HG03103 (cell line): ENCODE data around the gene FES.
"Not testable (repeated sequence)": the region's sequence is repeated elsewhere in the genome, so short reads cannot be mapped to it uniquely, and the experiment has no call there.

ENCODE experiments used
- ATAC-seq: cut with Tn5 transposase; IDR thresholded peaks from one replicate; pipeline ENCODE4 v1.9.1; 2021; ENCODE audit warnings: low read depth; ENCODE audit not compliant: unreplicated experiment

Gene FES

DNA sequence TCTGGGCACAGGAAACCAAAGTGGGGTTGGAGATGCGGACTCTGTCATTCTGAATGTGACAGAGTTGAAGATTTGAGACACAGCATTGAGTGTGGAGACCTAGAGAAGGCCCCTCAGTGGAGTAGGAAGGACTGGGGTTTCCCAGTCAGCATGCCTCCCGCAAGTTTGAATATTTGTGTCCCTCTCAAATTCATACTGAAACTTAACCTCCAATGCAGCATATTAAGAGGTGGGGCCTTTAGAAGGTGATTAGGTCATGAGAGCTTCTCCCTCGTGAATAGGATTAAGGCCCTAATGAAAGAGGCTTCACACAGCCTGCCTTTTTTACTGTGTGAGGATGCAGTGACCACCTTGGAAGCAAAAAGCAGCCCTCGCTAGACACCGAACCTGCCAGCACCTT, 40.1 kb downstream of the FES start:
- ATAC-seq = peak; percentile 61

DNA sequence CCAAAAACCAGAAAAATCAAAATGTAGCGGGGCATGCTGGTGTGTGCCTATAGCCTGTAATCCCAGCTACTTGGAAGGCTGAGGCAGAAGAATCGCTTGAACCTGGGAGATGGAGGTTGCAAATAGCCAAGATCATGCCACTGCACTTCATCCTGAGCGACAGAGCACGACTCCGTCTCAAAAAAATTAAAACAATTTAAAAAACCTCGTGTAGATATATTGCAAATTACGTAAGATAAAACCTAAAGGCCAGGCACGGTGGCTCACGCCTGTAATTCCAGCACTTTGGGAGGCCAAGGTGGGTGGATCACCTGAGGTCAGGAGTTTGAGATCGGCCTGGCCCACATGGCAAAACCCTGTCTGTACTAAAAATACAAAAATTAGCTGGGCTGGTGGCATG, 42.5 kb downstream of the FES start:
- ATAC-seq = not testable (repeated sequence)

DNA sequence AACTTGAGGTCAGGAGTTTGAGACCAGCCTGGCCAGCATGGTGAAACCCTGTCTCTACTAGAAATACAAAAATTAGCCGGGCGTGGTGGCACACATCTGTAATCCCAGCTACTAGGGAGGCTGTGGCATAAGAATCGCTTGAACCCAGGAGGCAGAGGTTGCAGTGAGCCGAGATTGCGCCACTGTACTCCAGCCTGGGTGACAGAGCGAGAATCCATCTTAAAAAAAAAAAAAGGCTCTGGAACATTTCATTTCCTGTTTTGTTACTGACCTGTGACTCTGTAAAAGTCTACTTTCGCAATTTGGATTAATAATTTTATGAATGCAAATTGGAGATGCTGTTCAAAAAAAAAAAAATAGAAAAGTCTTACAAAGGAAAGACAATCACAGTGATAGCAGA, 43.8 kb downstream of the FES start:
- ATAC-seq = not testable (repeated sequence)

DNA sequence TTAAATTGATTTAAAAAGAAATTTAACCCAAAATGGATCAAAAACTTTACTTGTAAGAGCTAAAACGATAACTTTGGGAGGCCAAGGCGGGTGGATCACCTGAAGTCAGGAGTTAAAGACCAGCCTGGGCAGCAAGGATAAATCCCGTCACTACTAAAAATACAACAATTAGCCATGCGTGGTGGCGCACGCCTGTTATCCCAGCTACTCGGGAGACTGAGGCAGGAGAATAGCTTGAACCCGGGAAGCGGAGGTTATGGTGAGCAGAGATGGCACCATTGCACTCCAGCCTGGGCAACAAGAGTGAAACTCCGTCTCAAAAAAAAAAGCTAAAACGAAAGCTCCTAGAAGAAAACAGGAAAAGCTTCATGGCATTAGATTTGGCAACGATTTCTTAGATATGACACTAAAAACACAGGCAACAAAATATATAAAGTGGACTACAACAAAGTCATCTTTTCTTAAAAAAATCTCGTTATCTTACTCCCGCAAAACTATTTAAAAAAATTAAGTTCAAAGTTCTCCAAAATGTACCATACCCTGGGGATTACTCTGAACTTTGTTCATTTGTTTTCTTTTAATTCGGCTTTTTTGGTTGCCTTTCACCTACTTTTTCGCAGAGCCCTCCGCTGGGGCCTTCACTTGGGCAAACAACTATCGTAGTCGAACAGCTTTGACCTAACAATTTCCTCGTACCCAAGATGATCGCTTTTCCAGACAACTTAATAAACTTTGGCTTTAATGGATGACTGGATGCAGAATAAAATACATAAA, 45.1 kb downstream of the FES start:
- no peak for ATAC-seq

DNA sequence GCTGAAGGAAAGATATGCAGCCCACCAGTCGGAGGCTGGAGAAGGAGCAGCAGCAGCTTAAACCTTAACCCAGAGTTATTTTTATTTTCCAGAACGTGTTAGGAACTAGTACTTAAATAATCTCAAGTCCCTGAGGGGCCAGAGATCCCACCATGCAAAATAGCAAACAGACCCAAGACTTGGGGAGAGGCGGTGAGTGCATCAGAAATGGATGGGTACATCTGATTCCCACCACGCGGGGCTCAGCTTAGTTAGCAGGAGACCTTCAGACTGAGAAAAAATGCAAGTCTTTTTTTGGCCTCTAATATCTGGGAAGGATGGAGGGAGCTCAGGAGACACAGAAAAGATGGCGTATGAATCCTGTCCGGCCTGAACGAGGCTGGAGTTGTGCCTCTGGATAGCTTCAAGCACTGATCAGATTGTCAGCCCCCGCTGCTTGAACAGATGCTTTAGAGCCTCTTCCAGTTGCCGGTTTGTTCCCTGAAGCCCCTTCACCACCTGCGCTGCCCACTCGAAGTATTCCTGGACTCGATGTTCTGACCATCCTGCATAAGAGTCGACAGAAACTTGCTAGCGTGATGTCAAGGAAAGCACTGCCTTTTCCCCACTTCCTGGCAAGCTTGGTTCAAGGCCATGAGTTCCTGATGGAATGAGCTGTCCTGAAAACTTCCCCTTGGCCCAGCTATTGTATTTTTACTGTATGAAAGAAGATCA, 46.7 kb downstream of the FES start:
- ATAC-seq = no peak

DNA sequence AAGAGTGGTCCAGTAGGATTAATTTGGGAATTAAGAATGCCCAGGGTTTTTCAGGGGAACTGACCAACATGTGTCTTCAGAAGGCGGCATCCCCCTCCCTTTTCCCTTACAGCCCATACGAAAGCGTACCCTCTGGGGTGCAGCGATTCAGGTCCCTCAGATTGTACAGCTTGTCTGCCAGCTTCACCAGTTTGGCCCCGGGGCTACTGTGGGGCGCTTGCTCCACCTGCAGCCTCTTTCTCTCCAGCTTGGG, 47.2 kb downstream of the FES start:
- ATAC-seq = no peak

DNA sequence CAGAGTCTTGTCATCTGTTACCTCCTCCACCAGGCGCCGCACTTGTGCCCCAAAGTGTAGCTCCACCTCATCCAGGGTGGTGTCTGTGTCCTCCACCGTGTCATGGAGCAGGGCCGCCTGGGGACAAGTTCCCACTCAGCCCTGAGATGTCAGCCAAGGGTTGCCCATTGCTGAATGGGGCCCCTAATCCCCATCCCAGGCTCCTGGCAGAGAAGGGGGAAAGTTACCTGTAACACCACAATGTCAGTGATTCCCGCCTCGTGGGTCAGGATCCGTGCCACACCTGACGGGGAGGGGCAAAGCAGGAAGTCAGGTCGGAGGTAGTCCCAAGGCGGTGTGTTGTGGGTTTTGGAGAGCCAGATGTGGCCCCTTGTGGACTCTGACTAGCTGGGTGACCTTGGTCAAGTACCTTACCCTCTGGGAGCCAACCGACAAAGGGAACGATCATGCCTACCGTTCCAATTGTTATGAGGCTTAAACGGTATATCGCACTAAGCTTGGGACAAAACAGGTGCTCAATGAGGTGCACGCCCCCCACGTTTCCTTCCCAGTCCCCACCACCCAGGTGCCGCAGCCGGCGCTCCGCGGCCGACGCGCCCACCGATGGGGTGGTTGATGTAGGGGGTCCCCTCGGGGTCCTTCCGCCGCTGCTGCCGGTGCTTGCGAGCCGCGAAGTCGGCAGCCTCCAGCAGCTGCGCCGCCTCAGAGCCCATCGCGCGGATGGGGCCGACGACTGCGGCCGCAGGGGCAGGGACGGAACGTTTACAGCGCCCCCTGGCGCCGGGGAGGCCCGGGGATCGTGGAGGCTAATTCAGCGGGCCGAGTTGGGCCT, 47.7 kb downstream of the FES start, which contains the start of gene HDDC3:
HDDC3 (minus strand) TSS at position 722 of the 832 bp plus-strand sequence; CDS start at position 713, 9 bp downstream.
- ATAC-seq = peak; percentile 33

DNA sequence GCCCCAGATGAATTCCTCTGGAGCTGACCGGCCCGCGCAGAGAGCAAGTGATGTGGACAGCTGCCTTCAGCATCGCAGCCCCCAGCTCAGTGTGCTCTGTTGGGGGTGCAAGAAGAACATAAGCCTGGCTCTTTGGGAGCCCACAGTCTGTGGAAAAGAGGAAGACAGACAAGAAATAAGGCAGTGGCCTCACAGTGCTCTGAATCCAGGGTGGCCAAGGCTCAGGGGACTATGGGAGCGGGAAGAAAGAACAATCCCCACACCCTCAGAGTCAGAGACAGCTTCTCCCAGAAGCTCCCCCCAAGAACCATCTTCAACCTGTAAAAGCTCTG, 48.3 kb downstream of the FES start:
- ATAC-seq = no peak

DNA sequence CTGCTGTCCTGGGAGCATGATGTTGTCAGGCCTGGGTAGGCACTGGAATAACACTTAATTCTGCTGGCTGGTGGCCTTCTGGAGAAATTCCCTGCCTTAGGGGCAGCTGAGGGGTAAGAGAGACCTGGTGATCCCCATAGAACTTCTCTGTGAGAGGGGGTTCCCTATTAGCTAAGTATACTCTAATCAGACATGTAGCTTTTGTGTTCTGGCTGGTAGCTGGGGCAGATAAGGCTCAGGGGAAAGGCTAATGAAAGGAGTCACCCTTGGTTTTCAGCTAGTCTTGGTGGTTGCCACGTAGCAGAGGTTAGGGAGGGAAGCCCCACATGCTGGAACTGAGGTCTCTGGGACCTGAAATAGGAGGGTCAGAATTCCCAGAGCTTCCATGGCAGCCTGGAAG, 49.0 kb downstream of the FES start:
- ATAC-seq = no peak

DNA sequence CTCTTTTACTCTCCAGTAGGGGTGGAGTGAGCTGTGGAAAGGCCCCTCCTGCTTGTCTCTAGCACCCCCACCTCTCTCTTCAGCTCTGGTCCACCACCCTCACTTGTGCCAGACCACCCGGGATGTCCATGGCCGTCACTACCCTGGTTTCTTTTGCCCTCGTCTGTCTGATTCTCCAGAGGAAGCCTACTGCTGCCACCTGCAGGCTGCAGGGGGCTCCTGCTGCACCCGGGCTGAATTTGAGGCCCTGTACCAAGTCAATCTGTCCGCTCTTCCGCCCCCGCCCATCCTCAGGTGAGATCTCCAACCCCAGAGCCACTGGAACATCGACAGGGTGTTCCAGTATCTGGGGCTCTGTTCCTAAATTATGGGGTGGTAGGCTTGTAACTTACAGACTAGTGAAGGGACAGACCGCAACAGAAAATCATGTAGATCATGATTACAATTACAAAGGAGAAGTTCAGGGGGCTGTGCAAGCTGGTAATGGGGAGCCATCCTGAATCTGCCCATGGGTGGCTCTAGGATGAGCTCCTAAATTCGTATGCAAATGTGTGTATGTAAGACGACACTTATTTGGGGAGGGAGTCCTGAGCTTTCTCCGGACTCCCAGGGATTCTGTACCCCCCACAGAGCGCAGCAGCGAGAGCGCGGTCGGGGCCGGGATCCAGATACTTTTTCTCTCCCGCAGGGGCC, 50.1 kb downstream of the FES start:
- peak; percentile 34 for ATAC-seq

DNA sequence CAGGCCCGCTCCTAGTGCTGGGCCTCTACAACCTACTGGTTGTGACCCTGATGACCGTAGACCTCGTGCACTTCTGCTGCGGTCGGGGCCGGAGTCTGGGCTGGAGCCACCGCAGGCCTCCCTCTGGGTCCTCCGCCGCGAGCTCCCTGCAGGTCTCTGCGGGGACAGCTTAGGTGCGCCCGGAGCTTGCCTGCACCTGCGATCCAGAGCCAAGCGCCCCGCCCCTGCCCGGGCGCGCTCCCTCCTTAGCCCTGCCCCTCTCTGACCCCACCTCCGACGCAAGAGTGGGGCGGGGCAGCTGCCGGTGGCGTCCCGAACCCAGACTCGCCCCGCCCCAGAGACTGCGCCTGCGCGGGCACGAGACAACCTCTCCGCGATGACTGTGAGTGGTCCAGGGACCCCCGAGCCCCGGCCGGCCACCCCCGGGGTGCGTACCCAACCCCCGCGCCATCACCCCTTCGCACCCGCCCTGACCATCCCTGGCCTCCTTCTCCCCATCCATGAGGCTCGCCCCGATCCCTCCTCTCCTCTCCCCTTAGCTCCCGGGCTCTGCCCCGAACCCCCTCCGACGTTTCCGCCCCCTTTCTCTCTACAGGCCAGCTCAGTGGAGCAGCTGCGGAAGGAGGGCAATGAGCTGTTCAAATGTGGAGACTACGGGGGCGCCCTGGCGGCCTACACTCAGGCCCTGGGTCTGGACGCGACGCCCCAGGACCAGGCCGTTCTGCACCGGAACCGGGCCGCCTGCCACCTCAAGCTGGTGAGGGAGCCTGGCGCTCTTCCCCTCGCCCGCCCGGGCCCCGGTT, 50.8 kb downstream of the FES start, which contains the start of gene UNC45A:
UNC45A (plus strand) TSS at position 337 of the 803 bp plus-strand sequence; CDS start at position 377, 40 bp downstream.
- peak; percentile 69 for ATAC-seq

DNA sequence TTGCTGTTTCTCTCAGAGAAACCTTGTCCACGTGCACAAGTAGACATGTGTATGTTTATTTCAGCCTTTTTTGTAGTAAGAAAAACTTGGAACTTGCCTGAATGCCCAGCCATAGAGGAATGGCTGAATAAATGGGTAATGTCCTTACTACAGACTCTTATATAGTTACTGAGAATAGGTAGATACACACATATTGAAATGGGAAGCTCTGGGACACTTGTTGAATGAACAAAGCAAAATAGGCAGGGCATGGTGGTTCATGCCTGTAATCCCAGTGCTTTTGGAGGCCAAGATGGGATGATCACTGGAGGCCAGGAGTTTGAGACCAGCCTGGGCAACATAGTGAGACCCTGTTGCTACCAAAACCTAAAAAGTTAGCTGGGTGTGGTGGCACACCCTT, 52.5 kb downstream of the FES start:
- ATAC-seq = no peak

DNA sequence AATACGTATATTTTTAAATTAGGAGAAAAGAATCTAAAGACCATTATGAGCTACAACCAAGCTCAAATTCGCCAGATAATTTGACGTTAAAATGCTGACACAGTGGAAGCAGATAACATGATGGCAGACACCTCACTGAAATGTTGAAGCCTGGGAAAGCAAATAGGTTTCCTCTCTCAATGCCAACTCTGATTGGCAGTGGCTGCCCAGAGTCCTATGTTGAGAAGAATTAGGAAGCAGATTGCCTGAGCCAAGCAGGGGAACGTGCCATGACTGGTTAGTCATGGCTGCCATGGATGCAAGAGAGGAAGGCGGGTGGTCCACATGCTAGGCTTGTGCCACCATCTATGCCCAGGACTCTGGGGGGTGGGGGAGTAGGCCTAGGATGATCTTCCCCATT, 54.0 kb downstream of the FES start:
- no peak for ATAC-seq

DNA sequence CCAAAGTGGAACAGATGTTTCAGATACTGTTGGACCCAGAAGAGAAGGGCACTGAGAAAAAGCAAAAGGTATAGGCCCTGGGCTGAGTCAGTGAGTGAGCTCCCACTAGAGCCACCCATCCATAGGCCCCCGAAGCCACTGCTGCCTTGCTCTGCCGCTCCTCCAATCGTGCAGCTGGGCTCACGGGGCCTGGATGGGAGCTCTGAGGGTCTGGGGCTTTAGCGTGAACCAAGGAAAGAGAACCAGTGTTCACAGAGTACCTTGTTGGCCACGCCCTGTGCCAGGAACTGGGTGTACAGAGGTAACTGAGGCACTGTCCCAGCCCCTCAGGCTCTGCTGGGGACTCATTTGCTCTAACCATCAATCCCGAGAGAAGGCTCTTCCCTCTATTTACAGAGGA, 55.5 kb downstream of the FES start:
- ATAC-seq = no peak

DNA sequence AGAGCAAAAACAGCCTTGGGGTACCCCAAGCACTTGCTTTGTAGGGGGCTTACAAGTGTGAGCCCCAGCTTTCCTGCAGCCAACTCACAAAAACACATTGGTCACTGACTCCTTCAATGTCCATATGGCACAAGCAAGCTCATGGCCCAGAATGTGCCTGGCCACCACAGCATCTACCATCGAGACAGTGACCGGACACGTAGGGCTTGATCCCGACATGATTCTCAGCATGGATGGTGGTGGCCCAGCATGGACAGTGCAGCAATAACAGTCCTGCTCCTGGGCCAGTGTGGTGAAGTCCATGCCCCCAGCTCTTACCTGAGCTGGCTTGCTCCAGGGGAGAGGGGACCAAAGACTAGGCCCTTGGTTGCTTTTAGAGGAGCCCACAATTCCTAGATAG, 56.7 kb downstream of the FES start:
- no peak for ATAC-seq

DNA sequence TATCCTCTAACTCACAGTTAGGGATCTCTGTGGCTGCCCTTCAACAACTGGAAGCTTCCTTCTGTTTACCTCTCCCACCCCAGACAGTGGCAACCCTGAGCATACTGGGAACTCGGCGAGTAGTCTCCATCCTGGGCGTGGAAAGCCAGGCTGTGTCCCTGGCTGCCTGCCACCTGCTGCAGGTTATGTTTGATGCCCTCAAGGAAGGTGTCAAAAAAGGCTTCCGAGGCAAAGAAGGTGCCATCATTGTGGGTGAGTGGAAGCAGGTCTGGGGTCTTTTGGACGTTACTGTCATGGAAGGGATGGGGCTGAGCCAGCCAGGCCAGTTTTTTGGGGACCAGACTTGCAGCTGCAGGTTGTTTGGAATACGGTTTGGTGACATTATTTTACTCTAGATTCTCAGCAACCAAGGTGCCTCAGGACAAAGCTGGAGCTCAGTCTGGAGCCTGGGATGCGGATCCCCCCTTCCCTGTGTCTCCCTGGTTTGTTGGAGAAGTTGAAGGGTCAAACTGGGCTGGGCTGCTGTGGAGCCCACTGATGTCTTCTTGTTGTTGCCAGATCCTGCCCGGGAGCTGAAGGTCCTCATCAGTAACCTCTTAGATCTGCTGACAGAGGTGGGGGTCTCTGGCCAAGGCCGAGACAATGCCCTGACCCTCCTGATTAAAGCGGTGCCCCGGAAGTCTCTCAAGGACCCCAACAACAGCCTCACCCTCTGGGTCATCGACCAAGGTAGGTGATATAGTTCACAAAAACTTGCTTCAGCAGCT, 58.2 kb downstream of the FES start:
- ATAC-seq = no peak

DNA sequence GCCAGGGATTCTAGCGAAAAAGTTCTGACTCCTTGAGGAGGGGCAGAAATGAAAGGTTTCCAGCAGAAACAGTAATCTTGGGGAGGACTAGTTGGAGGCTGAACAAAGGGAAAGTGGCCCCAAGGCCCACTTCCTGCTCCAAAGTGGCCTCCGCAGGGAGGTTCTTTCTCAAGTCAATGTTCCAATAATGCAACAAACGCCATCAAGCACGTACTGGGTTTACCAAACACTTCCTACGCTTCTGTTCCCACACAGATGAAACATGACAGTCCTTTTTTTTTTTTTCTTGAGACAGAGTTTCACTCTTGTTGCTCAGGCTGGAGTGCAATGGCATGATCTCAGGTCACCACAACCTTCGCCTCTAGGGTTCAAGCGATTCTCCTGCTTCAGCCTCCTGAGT, 60.8 kb downstream of the FES start:
- no peak for ATAC-seq
